ENCODE results near the gene CPA1.
A peak's percentile ranks its signal among the peaks of the same experiment; 100 is the strongest.

CPA1 gene

DNA sequence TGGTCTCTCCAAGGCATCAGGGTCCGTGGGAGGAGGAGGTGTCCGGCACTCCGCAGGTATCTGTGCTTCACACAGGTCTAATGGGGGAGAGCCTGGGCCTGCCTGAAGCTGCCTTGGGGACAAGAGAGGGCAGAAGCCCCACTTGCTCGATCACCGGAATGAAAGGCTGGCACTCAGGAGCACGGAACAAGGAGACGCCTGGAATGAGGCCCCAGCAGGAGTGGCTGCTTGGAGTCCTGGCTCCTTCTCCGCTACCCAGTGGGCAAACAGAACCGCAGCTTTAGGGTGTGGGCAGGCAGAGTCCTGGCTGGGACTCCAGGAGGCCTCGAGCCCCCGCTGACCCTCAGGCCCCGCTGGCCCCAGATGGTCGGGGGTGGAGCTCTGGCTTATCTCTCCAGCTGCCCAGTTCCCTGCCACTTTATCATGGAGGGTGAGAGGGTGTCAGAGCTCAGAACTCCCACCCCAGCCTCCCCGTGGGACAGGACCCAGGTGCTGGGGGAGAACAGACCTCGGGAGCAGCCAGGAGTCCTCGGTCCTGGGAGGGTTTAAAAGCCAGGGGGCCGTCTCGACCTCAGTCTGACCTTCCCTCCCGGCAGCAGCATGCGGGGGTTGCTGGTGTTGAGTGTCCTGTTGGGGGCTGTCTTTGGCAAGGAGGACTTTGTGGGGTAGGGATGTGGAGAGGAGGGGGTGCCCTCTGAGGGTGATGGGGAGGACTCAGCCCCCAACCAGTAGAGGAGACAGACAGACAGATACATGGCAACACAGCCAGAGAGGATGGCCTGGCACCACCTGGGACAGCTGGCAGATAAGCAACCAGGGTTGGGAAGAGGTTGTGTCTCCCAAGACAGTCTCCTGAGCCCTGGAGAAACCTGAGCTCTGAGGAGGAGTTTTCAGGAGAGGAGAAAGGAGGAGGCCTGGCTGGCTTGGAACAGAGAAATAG, at the start of gene CPA1:
TSS of gene CPA1 (plus strand) at position 574 of the 940 bp plus-strand sequence. CDS start at position 601, 27 bp downstream.
- DNase-seq = no peak

DNA sequence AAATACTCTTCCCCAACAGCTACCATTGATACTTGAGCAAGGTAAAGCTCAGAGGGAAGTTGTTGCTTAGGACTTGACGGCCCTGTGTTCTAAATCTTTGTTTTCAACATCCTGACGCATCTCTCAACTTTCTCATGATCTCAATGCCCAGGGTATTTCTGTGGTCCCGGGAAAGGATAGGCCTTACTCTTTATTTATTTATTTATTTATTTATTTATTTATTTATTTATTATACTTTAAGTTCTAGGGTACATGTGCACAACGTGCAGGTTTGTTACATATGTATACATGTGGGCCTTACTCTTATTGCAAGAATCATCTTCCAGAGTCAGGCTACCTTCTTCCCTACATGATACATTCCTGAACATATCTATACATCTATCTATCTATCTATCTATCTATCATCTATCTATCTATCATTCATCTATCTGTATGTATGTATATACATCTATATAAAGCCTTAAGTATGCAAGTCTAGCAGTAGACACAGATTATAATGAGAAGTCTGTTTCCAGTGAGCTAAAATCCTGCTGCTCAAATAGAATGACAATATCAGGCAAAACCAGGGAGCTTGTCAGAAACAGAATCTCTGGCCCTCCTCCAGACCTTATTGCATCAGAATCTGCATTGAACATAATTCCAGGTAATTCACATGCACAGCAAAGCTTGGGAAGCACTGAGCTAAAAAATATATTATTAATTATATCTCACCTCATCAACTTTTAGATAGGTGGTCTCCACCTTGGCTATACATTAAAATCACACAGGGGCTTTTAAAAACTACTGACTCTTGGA, 47.8 kb upstream of the CPA1 start:
- no peak for DNase-seq

DNA sequence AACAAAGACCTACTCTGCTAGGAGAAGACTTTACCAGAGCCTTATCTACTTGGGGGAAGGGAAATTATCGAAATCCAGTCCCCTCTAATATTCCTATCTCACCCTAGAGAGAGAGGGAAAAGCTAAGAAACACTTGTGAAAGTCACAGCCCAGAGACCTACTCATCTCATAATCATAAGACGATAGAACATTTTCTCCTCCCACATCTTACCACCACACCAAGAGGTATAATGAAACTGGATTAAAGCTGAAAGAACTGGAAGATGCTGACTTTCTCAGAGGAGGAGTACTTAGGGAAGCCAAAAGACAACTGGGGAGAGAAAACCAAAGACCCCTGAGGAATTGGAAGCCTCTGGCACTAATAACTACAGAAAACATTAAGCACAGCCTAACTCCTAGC, 46.5 kb upstream of the CPA1 start:
- no peak for DNase-seq

DNA sequence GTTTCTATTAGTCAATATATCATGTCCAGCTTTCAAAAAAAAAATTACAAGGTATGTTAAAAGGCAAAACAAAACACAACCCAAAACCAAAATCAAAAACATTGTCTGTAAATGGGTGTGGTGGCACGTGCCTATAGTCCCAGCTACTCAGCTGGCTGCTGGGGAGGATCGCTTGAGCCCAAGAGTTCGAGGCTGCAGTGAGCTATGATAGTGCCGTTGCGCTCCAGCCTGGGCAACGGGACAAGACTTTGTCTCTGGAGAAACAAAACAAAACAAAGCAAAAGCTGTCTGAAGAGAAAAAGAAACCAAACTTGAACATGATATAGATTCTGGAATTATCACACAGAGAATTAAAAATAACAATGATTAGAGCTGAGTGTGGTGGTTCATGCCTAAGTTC, 46.0 kb upstream of the CPA1 start:
- no peak for DNase-seq

DNA sequence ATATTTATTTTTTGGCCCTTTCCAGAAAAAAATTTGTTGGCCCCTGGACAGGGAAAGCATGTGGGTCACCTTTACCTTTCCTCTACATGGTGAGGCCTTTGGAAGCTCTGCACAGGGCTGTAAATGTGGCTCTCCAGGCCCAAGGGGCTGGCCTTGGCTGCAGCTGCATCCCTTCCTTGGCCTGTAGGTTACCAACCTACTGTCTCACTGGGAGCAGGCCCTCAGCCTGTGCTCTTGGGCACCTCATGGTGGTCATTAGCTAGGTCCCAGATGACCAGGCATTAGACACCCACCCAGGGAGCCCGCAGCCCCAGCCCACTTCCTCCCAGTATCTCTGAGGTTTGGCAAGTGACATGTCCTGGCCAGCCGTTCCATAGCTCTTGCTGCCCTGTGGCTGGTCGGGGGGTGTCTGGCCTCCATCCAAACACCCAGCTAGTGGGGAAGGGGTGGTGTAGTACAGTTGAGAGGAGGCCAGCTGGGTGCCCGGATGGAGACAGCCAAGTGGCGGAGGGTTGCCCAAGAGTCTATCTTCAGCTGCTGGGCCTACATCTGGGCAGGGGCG, 42.8 kb upstream of the CPA1 start:
- no peak for DNase-seq

DNA sequence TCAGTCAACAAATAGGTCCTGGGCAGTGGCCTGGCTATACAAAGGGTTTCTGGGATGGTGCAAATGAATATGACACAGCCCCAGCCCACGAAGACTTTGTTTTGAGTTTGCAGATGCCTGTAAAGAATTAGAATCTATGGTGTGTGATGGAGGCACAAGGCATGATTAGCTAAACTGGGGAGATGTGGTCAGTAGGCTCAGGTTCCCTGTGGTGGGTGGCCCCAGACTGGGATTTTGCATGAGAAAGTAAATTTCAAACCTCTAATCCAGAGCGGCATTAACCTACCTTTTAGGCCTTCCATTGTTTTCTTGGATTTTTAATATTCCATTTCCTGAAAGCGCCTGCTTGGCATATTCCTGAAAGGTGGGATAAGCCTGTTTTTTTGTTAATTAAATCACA, 42.1 kb upstream of the CPA1 start:
- DNase-seq = no peak

DNA sequence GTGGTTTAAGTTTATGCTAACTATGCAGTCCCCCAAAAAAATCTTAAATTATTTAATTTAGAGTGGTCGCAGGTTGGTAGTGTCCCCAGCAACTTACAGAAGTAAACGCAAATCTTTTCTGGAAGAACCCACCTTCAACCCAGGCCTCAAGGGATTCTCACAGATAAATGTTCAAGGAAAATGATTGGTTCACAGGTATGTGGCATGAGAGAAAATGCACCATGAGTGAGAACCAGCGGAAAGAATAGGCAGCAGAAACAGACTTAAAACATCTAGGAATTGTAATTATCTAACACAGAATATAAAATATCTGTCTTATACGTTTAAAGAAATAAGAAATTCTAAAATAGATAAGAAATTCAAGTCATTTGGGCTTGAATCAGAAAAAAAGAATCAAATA, 38.4 kb upstream of the CPA1 start:
- DNase-seq = no peak

DNA sequence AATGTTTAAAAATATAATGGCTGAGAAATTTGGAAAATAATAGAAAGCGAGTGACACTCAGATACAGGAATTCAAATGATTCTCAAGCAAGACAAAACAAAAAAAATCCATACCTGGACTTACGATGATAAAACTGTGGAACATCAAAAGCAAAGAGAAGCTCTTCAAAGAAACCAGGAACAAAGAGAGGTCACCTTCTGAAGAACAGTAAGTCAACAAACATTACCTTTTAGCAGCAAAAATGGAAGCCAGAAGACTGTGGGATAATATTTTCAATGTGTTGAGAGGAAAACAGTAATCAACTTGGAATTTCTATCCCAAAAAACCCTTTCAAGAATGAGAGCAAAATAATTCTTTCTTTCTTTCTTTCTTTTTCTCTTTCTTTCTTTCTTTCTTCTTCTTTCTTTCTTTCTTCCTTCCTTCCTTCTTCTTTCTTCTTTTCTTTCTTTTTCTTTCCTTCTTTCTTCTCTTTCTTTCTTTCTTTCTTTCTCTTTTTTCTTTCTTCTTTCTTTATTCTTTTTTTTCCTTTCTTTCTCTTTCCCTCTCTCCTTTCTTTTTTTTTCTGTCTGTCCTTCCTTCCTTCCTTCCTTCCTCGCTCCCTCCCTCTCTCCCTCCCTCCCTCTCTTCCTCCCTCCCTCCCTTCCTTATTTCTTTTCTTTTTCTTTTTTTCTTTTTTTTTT, 37.5 kb upstream of the CPA1 start:
- DNase-seq = no peak

DNA sequence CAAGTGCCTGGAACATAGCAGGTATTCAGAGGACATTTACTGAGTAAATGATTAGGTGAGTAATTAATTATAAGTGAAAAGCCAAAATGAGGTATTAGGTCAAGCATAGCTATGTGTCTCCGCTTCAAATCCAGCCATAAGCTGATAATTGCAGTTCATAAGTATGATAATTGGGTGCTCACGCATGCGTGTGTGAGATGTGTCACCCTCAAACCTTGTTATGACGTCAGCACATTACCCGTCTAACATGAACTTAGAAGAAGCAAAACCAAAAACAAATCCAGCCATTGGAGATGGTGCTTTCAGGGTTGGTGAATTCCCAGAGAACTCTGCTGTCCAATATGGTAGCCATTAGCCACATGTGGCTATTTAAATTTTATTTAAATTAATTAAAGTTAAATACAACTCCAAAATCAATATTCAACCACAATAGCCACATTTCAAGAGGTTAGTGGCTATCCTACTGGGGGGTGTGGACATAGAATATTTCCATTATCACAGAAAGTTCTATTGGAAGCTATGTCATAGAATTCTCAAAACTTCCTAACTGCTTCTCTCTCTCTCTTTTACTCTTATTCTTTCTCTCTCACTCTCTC, 35.9 kb upstream of the CPA1 start, which contains the start of gene CPA5:
TSS of gene CPA5 (plus strand) at position 546 of the 596 bp plus-strand sequence. CDS start 1,670 bp downstream, outside the sequence.
- DNase-seq = no peak

DNA sequence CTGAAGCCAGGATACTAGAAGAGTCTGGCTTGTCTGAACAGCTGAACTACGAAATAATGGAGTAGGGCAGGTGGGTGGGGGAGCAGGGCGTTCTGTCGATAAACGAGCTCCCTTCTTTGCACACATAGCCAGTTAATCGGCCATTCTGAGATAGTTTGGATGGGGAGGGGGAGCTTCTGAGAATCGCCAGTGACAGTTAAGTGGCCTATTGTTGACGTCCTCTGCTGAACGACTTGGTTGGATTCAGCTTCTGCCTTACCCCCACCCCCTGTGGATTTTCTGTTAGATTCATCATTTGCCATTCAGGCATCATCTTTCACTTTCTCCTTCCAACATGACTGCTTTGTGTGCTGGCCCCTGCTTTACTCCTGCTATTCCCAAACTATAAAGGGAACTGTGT, 35.2 kb upstream of the CPA1 start:
- DNase-seq = no peak

DNA sequence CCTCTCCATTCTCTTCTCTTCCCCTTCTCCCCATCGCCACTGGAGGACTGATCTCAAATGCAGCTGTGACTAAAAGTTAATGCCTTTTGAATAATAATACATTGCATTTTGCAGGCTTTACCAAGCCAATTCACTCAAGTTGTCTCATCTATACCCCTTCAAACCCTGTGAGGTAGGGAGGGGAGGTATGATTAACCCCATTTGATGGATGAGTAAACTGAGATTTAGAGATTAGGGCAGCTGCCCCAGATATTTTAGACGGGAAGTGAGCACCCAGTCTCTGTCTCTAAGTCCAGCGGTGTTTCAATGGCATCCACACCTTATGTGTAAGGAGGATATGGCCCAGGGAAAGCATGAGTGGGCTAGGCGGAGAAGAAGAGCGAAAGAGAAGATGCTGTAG, 34.6 kb upstream of the CPA1 start:
- no peak for DNase-seq

DNA sequence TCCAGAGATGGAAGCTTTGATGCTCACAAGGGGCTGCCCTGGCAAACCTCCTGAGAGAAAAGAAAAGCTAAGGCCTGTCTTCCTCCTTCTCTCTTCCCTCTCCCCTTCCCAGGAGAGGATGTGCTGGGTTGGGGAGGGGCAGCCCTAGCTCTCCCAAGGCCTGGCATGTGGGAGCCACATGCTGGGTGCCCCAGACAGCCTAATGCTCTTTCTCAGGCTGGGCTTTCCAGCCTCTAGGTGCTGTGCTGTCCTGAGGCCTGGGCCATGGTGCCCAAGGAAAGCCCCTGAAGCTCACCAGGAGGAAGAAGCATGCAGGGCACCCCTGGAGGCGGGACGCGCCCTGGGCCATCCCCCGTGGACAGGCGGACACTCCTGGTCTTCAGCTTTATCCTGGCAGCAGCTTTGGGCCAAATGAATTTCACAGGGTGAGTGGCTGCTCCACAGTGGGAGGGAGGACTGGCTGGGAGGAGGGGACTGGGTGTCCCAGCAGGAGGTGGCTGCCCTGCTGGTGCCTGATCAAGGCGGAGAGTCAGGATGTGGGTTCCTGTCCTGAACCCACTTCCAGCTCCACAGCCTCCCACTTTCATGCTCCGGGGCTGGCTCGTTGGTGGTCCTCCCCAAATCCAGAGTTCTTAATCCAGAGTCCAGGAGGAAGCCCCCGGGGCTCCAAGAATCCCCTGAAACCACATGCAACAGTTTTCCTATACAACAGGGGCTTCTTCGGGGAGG, 34.0 kb upstream of the CPA1 start:
- no peak for DNase-seq

DNA sequence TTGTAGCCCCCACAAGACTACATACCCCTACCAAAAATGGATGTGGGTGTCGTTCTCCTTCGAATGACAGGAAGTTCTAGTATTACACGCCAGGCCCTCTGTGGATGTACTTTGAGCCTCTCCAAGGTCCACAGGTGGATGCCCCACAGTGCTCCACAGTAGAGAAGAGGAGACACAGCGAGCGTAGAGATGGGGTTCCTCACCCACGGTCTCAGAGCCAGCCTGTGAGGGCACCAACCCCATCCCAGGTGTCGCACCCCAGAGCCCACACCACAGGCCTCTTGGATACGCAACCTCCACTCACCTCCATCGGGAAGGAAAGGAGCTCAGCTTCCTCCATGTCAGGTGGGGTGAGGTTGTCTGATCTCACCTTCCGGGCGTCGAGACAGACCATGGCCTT, 33.4 kb upstream of the CPA1 start:
- no peak for DNase-seq

DNA sequence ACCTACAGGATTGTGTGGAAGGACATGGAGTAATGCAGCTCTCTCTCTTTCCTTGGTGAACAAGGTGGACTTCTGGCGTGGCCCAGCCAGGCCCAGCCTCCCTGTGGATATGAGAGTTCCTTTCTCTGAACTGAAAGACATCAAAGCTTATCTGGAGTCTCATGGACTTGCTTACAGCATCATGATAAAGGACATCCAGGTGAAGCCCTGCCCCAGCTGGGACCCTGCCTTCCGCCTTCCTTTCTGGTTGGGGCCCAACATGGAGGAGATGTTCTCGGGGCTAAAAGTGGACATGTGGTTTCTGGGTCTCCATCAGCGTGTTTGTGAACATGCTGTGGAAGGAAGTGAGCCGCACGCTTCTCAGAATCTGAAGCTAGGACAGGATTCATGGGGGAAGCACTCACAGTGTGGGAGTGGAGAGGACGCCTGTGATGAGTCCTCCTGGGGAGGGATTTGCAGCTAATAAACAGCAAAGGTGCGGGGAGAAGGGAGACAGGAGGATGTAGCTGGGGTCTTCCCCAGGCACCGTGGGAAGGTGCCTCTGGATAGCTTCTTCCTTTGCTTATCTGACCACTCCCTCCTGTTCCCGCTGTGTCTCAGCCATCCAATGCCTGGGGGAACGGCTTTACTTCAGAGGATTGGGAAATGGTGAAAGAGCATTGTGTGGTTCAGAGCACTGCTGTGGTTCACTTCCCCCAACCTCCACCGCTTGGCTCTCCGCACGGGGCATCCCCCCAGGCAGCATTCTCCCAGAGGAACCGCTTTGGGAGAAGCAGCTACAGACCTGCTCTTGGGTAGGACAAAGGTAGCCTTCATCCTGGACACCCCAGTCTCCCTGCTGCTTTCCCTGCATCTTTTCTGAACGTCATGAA, 30.1 kb upstream of the CPA1 start:
- DNase-seq = no peak

DNA sequence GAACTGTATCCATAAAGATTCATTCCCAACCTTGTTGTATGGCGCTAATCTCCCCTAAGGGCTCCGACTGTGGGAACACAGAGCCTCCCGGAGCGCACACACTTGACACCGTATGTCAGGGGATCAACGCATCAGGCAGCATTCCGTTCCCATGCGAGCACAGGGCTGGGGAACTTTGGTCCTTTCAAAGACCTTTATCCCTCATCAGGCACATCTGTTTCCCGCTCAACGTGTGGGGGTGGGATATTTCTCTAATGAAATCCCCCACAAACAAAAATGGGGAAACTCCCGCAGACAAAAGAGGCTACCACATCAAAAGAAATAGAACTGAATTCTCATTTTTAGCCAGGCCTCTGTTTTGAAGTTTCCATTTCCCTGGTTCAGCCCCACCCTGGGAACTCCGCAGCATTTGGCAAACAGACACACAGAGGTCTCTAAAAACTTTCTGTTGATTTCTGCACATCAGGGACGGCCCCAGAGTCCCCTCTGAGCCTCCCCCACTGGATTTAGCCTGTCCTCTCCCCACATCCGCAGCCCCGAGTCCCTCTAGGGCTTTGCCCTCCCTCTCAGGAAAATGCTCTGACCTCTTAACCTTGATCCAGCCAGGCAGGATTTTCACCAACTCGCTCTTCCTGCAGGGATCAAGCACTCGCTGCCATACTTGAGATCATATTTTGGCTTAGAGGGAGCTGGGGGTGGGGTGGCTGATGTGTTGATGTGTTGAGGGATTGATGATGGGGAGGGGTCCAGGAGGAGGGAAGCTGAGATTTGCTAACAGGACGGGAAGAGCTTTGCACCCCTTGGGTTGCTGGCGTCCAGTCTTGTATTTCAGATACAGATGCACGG, 29.1 kb upstream of the CPA1 start:
- DNase-seq = no peak

DNA sequence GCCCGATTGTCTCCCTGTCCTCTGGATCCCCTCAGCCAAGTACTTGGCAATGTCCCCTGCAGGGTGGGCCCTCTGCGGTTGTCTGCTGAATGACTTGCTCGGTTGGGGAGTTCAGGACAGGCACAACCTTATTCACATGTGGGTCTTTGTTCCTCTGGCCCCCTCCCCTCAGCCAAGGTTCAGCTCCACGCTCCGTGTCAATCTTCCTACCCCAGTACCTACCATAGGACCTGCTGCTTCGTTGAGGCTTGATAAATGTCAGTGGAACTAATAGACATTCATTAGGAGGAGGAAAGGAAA, 28.6 kb upstream of the CPA1 start:
- DNase-seq = no peak

DNA sequence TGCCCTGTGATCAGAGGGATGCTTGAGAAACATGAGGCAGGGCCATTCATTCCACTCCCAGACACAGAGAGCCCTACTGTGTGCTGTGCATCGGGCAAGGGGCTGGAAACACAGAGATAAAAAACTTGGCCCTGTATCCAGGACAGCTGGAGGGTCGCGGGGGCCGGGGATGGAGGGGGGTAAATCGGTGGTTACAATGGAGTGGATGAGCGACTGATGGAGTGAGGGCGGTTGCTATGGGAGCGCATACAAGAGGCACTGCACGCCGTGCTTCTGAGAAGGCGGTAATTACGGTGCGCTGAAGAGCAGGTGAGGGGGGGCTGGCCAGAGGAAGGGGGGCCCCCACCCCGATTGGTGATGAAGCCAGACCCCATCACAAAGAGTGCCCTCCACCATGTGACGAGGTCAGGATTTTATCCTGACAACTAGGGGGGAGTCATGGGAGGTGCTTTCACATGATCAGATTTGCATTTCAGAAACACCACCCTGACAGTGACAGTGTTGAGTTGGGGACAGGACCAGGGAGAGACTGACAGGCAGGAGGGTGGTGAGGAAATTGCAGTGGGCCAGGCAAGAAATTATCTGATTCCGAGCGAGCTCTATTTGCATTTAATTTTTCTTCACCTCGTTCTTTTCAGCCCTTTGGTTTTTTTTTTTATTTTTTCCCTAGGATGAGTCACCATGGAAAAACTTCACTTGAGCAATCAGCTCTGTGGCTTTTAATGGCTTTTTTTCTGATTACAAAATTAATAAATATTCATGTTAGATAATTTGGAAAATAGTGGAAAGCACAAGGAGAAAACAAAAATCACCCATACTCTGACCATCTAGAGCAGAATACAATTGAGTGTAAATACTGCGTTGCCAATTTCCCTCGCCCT, 27.9 kb upstream of the CPA1 start:
- peak; percentile 38 for DNase-seq

DNA sequence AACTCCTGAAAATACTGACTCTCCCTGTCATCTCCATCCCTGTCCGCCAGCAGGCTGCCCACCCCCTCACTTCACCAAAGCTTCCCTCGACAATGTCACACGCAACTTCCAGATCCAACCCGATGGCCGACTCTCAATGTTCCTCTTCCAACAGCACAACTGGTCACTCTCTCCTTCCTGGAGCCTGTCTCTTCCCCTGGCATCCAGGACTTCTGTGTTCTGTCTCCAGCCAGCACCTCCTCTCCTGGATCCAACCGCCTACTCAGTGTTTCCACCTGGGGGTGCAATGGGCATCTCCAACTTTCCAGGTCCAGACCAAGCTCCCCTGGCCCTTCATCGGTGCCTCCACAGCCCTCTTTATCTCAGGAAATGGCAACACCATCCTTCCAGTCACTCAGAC, 27.1 kb upstream of the CPA1 start:
- no peak for DNase-seq
